Activated T-cell treated with anti-CD3 and anti-CD28 coated beads, Interleukin-2, amount 50 U/mL, for 48 hours (primary cell): ENCODE results near the gene ZC3H11A.
A peak's percentile ranks its signal among the peaks of the same experiment; 100 is the strongest.
"Not testable (repeated sequence)": the region's sequence is repeated elsewhere in the genome, so short reads cannot be mapped to it uniquely, and the experiment has no call there.

ENCODE experiments used
- DNase-seq, 2 experiments: peaks; one replicate each; pipeline ENCODE4 v3.0.0-alpha.2; 2020

The ZC3H11A gene

DNA sequence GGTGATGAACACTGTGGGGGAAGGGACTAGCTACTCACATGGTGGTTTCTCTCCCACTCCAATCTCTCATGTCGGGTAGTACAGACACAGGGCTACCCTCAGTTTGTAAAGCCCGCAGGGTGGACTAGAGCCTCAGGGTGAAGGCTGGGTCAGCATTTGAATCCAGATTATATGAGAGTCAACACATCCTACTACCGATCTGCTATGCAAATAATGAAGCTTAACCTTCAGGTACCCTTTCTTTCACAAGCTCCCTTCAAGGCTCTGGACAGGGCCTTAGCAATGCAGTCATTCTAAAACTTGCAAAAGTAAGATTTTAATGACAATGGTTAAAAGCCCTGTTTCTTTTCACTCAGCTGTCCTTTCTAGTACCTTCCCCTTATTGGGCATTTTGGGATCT lies 5.5 kb upstream of the ZC3H11A start:
- no peak for DNase-seq

DNA sequence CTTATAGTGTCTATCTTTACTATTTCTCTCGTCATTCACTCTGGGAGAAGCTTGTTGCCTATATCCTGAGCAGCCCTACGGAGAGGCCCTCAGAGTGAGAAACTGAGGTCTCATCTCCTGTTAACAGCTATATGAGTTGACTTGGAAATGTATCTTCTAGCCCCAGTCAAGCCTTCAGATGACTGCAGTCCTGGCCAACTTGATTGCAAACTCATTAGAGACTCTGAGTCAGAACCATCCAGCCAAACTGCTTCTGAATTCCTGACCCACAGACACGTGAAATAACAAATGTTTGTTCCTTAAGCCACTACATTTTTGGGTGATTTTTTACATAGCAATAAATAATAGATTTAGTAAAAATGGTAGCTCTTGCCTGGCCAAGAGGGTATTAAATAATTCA lies 3.9 kb upstream of the ZC3H11A start:
- DNase-seq = no peak

DNA sequence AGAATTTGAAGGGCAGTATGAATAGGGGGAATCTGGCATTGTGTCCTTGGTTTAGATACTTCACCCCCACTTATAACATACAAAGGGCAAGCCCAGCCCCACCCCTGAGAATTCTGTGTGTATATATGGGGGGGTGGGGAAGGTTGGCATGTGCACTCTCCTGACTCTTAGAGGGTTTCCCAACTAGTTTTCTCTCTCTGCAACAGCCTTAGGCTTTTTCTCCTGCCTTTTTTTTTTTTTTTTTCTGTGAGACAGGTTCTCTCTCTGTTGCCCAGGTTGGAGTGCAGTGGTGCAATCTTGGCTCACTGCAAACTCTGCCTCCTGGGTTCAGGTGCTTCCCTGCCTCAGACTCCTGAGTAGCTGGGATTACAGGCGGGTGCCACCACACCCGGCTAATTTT lies 2.9 kb upstream of the ZC3H11A start:
- no peak for DNase-seq

DNA sequence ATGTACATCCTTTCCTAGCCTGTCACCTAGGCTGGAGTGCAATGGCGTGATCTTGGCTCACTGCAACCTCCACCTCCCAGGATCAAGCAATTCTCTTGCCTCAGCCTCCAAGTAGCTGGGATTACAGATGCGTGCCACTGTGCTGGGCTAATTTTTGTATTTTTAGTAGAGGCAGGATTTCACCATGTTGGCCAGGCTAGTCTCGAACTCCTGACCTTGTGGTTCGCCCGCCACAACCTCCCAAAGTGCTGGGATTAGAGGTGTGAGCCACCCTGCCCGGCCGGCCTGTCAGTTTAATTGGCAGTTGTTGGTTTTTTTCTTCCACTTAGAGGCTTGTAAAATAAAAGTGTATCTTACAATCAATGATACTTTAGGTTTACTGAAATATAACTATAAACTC lies 1.9 kb upstream of the ZC3H11A start:
- DNase-seq = peak in 1 of 2 experiments; percentile 3

DNA sequence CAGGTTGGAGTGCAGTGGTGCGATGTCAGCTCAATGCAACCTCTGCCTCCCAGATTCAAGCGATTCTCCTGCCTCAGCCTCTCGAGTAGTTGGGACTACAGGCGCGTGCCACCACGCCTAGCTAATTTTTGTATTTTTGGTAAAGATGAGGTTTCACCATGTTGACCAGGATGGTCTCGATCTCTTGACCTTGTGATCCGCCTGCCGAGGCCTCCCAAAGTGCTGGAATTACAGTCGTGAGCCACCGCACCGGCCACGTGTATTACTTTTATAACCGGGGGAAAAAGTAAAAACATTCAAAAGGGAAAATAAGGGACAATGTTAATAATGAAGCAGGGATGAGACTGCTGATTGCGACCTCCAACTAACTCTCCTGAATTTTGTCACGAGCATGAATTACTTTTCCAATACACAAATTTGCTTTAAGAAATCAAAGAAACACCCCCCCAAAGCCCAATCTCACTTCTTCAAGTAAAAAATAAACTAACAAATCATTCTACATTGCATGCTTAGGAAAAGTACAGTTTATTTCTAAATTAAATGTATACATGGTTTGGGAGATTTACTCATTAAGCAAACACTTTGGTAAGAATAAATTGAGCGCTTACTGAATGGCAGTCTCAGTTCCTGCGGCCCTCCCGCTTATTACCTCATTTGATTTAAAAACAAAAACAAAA lies 521 bp upstream of the ZC3H11A start:
- DNase-seq = peak in 1 of 2 experiments; percentile 7

DNA sequence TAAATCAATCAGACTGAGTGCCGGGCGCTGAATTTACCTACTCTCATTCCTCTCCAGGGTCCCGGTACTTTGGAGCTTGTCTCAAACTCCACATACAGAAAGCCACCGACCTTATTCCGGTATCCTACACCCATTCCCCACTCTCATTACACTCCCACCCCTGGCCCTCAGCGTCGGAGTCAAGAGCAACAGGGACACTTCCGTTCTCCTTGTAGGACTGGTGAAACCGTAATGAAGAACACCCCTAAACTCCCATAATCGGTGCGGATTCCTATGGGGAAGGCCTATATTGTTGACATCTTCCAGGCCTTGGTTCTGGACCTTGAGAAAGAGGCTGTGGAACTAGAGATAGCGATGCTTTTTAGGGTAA lies 798 bp downstream of the ZC3H11A start:
- peak; percentile 64 for DNase-seq

DNA sequence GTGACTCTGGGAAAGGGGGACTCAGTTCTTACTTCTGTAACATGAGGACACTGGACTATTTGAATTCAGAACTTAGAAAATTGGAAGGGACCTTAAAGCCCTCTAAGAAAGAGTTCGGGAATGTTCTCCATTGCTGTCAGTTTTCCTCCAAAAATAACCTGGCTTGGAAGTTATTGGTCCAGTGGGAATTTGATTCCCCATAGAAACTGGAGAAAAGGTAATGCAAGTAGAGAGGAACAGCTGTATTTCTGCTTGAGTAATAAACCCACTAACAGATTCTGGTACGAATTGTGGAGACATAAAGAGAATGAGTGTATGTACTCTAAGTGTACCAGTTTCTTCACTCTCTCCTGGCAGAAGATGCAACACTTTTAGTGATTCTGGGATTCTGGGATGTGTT lies 1.8 kb downstream of the ZC3H11A start:
- no peak for DNase-seq

DNA sequence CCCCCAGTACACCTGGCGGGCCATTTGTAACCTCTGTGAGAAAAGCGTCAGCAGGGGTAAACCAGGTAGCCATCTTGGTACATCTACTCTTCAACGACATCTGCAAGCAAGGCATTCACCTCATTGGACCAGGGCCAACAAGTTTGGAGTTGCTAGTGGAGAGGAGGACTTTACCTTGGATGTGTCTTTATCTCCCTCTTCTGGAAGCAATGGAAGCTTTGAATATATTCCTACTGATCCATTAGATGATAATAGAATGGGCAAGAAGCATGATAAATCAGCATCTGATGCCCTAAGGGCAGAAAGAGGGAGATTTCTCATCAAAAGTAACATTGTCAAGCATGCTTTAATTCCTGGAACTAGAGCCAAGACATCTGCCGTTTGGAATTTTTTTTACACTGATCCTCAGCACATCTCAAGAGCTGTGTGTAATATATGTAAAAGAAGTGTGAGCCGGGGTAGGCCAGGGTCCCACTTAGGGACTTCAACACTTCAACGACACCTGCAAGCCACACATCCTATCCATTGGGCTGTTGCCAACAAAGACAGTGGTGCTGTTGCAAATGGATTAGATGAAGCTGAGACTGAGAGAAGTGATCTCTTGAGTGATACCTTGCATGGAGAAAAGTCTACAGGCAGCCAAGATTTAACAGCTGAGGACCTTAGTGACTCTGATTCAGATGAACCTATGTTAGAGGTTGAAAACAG lies 2.7 kb downstream of the ZC3H11A start:
- DNase-seq = no peak

DNA sequence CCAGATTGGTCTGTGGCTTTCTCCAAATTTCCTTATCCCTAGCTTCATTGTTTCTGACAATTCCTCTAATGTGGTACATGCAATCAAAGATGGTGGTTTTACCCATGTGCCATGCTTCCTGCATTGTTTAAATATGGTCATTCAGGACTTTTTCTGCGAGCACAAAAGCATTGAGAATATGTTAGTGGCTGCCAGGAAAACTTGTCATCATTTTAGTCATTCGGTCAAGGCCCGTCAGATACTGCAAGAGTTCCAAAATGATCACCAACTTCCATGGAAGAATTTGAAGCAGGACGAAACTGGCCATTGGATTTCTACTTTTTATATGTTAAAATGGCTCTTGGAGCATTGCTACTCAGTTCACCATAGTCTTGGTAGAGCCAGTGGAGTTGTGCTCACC lies 3.7 kb downstream of the ZC3H11A start:
- no peak for DNase-seq

DNA sequence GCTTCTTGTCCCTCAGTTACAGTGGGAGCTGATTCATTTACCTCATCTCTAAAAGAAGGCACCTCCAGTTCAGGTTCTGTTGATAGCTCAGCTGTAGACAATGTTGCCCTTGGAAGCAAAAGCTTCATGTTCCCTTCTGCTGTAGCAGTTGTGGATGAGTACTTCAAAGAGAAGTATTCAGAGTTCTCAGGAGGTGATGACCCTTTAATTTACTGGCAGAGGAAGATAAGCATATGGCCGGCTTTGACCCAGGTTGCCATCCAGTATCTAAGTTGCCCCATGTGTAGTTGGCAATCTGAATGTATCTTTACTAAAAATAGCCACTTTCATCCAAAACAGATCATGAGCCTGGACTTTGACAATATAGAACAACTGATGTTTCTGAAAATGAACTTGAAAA lies 4.5 kb downstream of the ZC3H11A start:
- DNase-seq = no peak

DNA sequence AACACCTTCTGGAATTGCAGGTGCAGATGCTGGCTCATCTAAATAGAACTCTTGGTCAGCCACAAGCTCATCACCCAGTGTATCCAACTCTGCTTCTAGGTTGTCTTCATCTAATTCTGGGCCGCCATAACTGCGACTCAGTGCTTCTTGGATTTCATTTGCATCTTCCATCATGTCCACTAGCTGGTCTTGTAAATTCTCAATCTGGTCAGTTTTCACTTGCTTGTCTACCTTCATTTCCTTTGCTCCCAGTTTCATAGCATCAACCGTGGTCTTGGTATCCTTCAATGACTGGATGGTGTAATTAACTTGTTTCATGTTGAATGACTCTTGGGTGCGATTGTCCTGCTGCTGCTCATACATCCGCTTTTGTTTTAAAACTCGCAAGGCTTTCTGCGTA lies 10.3 kb downstream of the ZC3H11A start:
- no peak for DNase-seq

DNA sequence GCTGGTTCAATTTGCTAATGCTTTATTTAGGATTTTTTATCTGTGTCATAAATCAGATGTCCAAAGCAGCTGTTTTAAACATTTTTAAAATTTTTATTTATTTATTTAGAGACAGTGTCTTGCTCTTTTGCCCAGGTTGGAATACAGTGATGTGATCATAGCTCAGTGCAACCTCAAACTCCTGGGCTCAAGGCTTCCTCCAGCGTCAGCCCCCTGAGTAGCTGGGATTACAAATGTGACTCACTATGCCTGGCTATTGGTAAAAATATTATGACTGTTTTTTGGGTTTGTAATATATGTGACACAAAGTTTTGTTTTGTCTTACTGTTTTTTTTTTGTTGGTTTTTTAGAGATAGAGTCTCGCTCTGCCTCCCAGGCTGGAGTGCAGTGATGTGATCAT lies 11.8 kb downstream of the ZC3H11A start:
- no peak for DNase-seq

DNA sequence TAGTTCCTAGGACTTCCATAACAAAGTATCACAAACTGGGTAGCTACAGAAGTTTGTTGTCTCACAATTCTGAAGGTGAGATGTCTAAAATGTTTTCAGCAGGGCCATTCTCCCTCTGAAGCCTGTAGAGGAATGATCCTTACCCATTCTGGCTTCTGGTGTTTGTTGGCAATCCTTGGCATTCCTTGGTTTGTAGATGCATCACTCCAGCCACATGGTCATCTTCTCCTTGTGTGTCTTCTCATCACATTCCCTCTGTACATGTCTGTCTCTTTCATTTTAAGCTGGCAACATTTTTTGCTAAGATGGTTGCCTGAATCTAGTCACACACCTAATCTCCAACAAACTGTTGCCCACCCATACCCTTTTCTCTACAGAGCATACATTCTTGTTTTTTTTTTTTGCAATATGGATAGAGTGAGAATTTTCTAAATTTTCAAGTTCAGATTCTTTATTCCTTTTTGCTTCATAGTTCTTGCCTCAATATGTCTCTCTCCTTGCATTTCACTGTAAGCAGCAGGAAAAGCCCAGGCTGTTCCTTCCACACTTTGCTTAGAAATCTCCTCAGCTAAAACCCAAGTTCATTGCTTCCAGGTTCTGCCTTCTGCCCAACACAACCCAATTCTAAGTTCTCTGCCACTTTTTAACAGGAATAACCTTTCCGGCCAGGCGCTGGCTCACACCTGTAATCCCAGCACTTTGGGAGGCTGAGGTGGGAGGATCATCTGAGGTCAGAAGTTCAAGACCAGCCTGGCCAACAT lies 18.3 kb downstream of the ZC3H11A start:
- DNase-seq = no peak

DNA sequence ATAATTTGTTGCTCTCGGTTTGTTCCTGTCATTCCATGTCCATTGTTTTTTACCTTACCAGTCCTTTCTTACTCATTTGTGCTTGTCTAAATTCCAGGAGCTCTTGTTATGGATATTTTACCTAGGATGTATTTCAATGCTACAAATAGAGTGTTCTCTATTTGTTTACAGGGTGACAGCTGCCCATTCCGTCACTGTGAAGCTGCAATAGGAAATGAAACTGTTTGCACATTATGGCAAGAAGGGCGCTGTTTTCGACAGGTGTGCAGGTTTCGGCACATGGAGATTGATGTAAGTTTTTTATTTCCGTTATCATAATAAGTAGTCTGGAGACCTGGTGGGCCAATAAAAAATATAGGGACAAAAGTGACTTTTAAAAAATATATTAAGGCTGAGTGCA lies 23.0 kb downstream of the ZC3H11A start:
- no peak for DNase-seq

DNA sequence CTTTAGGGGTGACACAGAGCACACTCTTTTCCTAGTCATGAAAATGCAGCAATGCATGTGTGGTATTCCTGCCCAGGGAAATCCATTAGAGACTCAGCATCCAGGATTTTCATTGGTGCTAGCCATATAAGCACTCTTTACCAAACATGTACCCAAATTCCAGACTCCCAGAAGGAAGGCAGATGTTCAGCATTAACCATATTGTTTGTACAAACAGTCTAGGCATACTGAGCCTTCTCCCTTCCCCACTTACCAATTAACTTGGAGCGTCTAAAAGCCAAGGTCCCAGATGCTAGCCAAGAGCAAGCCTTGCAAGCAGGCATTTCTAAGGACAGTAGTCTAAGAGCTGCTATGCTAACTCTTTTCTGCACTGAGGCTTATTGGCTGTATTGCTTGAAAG lies 27.9 kb downstream of the ZC3H11A start:
- no peak for DNase-seq

DNA sequence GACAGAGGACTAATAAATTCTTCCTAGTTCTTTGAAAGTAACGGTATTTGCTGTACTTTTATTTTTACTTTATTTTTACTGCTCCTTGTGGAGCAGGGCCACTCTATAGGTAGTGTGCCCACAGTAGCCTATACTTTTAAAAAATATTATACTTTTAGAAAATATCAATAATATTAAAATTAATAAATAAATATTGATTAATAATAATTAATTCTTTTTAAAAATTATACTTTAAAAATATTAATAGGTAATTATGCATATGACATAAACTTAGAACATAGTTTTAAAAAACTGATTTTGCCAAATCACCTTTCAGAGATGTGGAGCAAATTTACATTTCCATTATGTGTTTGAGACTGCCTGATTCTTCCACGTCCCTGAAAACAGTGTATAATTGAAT lies 30.8 kb downstream of the ZC3H11A start:
- DNase-seq = no peak

DNA sequence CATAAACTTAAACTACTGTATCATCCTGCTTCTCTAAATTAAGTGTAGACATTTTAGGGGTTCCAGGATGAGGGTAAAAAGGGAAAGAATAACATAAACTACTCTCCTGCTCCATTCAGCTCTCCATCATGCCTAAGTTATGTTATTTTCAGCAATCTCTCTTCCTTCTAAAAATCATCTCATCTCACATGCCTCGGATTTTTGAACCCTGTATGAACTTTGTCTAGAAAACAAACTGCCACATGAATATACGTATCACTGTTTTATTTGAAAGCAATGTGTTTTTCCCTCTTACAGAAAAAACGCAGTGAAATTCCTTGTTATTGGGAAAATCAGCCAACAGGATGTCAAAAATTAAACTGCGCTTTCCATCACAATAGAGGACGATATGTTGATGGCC lies 32.6 kb downstream of the ZC3H11A start:
- DNase-seq = no peak

DNA sequence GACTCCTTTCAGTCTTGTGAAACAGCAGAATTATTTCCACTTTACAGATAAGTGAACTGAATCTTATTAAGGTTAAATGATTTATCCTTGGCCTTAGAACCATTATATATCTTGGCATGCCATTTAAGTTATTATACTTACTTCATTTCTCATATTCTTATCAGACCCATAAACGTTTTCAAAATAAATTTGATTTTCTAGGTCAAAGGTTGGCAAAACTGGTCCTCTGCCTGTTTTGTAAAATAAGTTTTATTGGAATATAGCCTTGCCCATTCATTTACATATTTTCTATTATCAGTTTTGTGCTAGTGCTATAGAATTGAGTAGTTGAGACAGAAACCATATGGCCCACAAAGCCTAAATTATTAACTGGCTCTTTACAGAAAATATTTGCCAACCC lies 33.1 kb downstream of the ZC3H11A start:
- no peak for DNase-seq

DNA sequence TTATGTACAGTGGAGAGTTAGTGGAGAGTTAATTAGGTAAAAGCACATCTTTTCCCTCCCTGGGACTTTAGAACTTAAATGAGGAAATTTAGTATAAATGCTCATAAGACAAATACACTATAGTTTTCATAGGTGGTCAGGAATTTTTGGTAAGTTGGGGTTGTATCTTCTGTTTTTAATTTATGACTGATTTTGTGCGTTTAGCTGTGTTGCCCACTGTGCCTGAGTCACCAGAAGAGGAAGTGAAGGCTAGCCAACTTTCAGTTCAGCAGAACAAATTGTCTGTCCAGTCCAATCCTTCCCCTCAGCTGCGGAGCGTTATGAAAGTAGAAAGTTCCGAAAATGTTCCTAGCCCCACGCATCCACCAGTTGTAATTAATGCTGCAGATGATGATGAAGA lies 33.8 kb downstream of the ZC3H11A start:
- DNase-seq = not testable (repeated sequence)

DNA sequence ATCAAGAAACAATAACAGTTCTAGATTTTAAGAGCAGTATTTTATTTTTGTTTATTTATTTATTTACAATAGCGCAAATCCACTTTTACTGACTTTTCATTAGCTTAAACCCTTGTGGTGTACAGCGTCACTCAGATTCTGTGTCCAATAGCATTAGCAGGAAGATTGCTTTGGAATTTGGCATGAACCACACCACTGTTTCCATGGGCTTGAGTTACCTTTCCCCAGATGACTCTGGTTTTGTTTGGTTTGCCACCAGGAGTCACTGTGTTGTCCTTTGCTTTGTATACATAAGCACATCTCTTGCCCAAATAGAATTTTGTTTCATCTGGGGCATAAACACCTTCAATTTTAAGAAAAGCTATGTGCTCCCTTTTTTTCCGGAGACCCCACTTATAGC lies 40.1 kb downstream of the ZC3H11A start:
- no peak for DNase-seq

DNA sequence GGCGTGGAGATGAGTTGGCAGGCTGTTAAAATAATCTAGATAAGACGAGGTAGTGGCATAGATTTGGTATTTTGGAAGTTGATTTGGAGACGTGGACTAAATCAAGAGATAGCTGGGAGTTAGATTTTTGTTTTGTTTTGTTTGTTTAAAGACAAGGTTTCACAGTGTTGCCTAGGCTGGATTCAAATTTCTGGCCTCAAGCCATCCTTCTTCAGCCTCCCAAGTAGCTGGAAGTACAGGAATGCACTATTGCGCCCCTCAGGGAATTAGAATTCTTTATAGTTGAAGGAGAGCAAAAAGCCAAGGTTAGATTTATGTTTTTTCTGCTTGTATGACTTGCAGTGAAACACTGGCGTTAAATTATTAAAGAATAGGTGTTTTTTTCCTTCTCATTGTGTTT lies 43.7 kb downstream of the ZC3H11A start:
- no peak for DNase-seq

DNA sequence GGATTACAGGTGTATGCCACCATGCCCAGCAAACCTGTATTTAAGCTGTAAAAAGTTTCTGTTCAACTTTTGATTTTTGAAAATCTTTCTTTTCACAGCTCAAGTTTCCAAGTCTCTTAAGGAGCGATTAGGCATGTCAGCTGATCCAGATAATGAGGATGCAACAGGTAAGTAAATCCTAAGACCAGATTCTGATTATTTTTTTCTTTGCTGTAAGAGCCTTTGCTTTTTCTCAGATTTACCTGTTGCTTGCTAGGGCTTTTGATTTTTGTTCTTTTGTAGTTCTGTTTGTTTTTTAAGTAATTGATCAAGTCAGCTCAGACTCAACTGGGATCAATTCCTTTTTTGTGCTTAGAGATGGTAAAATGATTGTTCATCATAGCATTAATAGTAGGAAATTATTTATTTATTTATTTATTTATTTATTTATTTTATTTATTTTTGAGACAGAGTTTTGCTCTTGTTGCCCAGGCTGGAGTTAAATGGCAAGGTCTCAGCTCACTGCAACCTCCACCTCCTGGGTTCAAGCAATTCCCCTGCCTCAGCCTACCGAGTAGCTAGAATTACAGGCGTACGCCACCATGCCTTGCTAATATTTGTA lies 44.9 kb downstream of the ZC3H11A start:
- no peak for DNase-seq

DNA sequence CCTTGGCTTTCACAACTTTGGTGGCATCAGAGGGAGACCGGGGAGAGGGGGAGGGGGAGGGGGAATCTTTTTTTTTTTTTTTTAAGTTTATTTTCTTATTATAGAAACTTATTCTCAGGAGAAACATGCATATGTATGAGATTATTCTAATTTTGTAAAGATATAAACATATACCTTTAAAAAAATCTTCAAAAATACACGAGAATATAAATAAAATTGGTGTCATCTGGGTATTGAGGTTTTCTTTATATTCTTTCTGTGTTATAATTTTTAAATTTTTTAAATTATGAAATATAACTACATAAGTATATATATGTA lies 47.1 kb downstream of the ZC3H11A start:
- DNase-seq = no peak

DNA sequence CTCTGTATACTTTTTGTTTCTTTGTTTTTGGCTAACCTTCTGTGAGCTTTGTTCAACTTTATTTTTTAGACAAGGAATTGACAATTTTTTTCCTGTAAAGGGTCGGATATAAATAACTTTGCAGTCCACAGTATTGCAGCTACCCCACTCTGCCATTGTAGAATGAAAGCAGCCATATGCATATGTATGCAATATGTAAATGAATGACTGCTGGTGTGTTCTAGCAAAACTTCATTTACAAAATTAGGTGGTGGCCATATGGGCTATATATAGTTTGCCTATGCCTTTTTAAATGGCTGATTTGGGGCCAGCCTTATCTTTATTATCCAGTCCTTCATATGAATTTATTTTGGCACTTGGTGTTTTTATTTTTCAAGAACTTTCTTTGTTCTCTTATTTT lies 48.0 kb downstream of the ZC3H11A start:
- DNase-seq = no peak
